Measurements from ENCODE around the gene ERF. TPM values are rescaled to one million over a fixed set of nuclear protein-coding genes. Genes with fewer than 3 reads are reported as not detected.

ERF gene
- total and polyA plus RNA-seq, 2 of the 8 experiments (the other 6 are each of a cell fraction or from before 2014, with no cell fraction given): 43.7 to 62.7 TPM

DNA sequence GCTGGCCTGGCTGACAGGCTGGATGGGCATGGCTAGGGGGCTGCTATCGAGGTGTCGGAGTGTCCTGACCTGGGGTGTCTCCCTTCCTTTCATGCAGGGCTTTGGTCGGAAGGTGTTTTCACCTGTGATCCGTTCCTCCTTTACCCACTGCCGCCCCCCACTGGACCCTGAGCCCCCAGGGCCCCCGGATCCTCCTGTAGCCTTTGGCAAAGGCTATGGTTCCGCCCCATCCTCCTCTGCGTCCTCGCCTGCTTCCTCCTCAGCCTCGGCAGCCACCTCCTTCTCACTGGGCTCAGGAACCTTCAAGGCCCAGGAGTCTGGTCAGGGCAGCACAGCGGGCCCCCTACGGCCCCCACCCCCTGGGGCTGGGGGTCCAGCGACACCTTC is 35.2 kb upstream of the ERF start:
- H2AK5ac ChIP-seq (ENCODE audit: low read depth, low read length): no peak overlapping the region
- H3K4me1 ChIP-seq (replicated peaks in 1 of 4; ENCODE audit: control insufficient read depth in 3 of 4, insufficient read depth in 4 of 4, low read length in 3 of 4): peaks cover 0 to 10% (median 5%) of the 10 kb centered on the region in 4 experiments; a peak in 4 of 7 replicates
- no peak overlapping the region for H2BK20ac ChIP-seq (ENCODE audit: low read length)
- peaks cover 13 to 66% (median 54%) of the 10 kb centered on the region in 4 experiments; a peak in 7 of 8 replicates for H3K36me3 ChIP-seq (ENCODE audit: control insufficient read depth in 2 of 4, insufficient read depth in 4 of 4, low read length in 3 of 4)
- POLR2A ChIA-PET (ENCODE audit: partially characterized antibody): interaction anchor here (0.7 to 3.0 kb wide), 5 partner anchors 8 to 87 kb away, joined by 3 to 18 read pairs (median 4); partner anchors contain the start of gene PAFAH1B3
- peaks cover 3 to 18% of the 10 kb centered on the region in 2 experiments for H4K20me1 ChIP-seq (replicated peaks in 1 of 2; ENCODE audit: control insufficient read depth in 1 of 2, insufficient read depth in 2 of 2, low read length in 2 of 2)
- FAIRE-seq (no peak), DNase-seq (ENCODE audit: low read depth in 1 of 2, low spot score in 2 of 2) (peak in 1 of 2 experiments; percentile 50)
- no peak overlapping the region for H2BK12ac ChIP-seq (ENCODE audit: low read depth, low read length)
- no peak overlapping the region for H3K18ac ChIP-seq (ENCODE audit: extremely low read depth, low read length)
- H4K8ac ChIP-seq (ENCODE audit: extremely low read depth, insufficient read depth, low read length): no peak overlapping the region
- H3K23me2 ChIP-seq (ENCODE audit: low read depth, low read length): peaks cover 2% of the 10 kb centered on the region
- H3K9me3 ChIP-seq (ENCODE audit: insufficient read depth in 2 of 2, low read depth in 1 of 2, low read length in 1 of 2): no peaks in the 10 kb centered on the region
- H3K79me2 ChIP-seq (ENCODE audit: control insufficient read depth in 1 of 2, insufficient read depth in 2 of 2, low read length in 2 of 2): peaks cover 0 to 12% of the 10 kb centered on the region in 2 experiments; a peak in 2 of 4 replicates
- no peak overlapping the region for H3K4me3 ChIP-seq (ENCODE audit: extremely low read depth in 1 of 4, insufficient read depth in 2 of 4, low read depth in 3 of 4, low read length in 4 of 4)
- H2BK5ac ChIP-seq (ENCODE audit: low read depth, low read length): no peak overlapping the region
- peaks cover 17% of the 10 kb centered on the region for H3K79me1 ChIP-seq (ENCODE audit: low read depth, low read length)
- H2AFZ ChIP-seq (ENCODE audit: low read length): no peak overlapping the region
- H3K23ac ChIP-seq (ENCODE audit: insufficient read length): no peak overlapping the region
- no peak overlapping the region for H4K91ac ChIP-seq (replicated peaks; ENCODE audit: insufficient read length, low read length)
- no peak overlapping the region for H3K27ac ChIP-seq (ENCODE audit: low read depth, low read length)
- TF ChIP-seq EZH2 (IDR thresholded peaks at IDR 0.05; ENCODE audit: low read depth, low read length, severe bottlenecking) (no peak), SAP30 (IDR thresholded peaks at IDR 0.05; ENCODE audit: insufficient read depth, insufficient replicate concordance, low read length) (no peak), JUN (IDR thresholded peaks at IDR 0.05; ENCODE audit: low read depth, low read length) (no peak), POU5F1 (IDR thresholded peaks at IDR 0.05; ENCODE audit: low read depth, low read length) (no peak), SP4 (IDR thresholded peaks at IDR 0.05; ENCODE audit: low read length) (no peak), KDM1A (IDR thresholded peaks at IDR 0.05; ENCODE audit: borderline replicate concordance, low read length) (no peak), KDM5A (IDR thresholded peaks at IDR 0.05; ENCODE audit: low read length) (no peak), ZNF274 (IDR thresholded peaks at IDR 0.05; ENCODE audit: borderline replicate concordance, extremely low read depth, low read length) (no peak), CREB1 (IDR thresholded peaks at IDR 0.05) (no peak), PHF8 (conservative IDR thresholded peaks at IDR 0.05; ENCODE audit: low read depth, low read length) (no peak), TAF7 (optimal IDR thresholded peaks at IDR 0.05; ENCODE audit: borderline replicate concordance, low read depth, low read length) (no peak), POLR2A (IDR thresholded peaks at IDR 0.05; ENCODE audit: control extremely low read depth in 1 of 2, low read depth in 2 of 2, low read length in 2 of 2) (no peak), MAX (IDR thresholded peaks at IDR 0.05) (no peak), JUND (IDR thresholded peaks at IDR 0.05; ENCODE audit: low read length) (no peak), CHD1 (IDR thresholded peaks at IDR 0.05; ENCODE audit: low read depth, low read length) (no peak)
- no peak overlapping the region for H3K4ac ChIP-seq (replicated peaks; ENCODE audit: insufficient read length, low read depth, low read length)
- CTCF ChIA-PET (ENCODE audit: partially characterized antibody): interaction anchor here (0.9 to 10.6 kb wide), 5 partner anchors 6 to 43 kb away, joined by 3 to 155 read pairs (median 12); partner anchors contain the start of gene GSK3A
- 94% methylated on average over 13 of the region's 13 CpGs; no CpG with 5 or more reads in 1 of the 2 experiments for WGBS, 2 experiments (ENCODE audit: extremely low coverage in 1 of 2, insufficient coverage in 1 of 2, insufficient read length in 1 of 2, insufficient replicate concordance in 2 of 2, low coverage in 1 of 2, low lambda C conversion rate in 2 of 2, missing lambda C conversion rate in 1 of 2)
- no peak overlapping the region for H3K9ac ChIP-seq (replicated peaks in 1 of 4; ENCODE audit: extremely low read depth in 1 of 4, low read depth in 3 of 4, low read length in 3 of 4)
- no peak overlapping the region for H4K5ac ChIP-seq (ENCODE audit: insufficient read length, low read depth, low read length)
- no peaks in the 10 kb centered on the region for H3K27me3 ChIP-seq (replicated peaks in 1 of 4; ENCODE audit: control insufficient read depth in 3 of 4, extremely low read depth in 1 of 4, insufficient read depth in 3 of 4, low read length in 3 of 4)
- no peak overlapping the region for H3K14ac ChIP-seq (ENCODE audit: insufficient read length)
- H2BK15ac ChIP-seq (ENCODE audit: low read length): no peak overlapping the region
- no peak overlapping the region for H3K4me2 ChIP-seq (ENCODE audit: insufficient read depth in 1 of 2, low read depth in 2 of 2, low read length in 2 of 2)
- no peak overlapping the region for H2BK120ac ChIP-seq (replicated peaks; ENCODE audit: low read depth, low read length)
- no peak overlapping the region for H3K56ac ChIP-seq (replicated peaks; ENCODE audit: insufficient read length, low read depth, low read length)
